Measurements from ENCODE around the gene SH2D3C. TPM values are rescaled to one million over a fixed set of nuclear protein-coding genes. Genes with fewer than 3 reads are reported as not detected.
A peak's percentile ranks its signal among the peaks of the same experiment; 100 is the strongest.

The SH2D3C gene
- total RNA-seq, 4 donors from 2014 or later, result 2.6 to 10.1 (median 3.9) TPM

GRCh38 chr9:127720031-127720864, 58.2 kb downstream of the SH2D3C start:
- Histone ChIP-seq H3K9me3 (no peaks in the 10 kb centered on the region), H3K27me3 (no peaks in the 10 kb centered on the region), H3K4me3 (no peak overlapping the region), H3K27ac (no peak overlapping the region), H3K36me3 (no peaks in the 10 kb centered on the region), H3K4me1 (peaks cover 0 to 28% (median 19%) of the 10 kb centered on the region in 4 donors)
- intact Hi-C loops (cut with DNase I; ENCODE audit: low total_unique reads), result no loop called here
- no peak for TF ChIP-seq EP300 (IDR thresholded peaks at IDR 0.05; ENCODE audit: low read depth)
- no peak for TF ChIP-seq POLR2A (IDR thresholded peaks at IDR 0.05)
- no peak for TF ChIP-seq CTCF (IDR thresholded peaks at IDR 0.05)
- TF ChIP-seq POLR2AphosphoS5 (IDR thresholded peaks at IDR 0.05), result no peak
- in situ Hi-C loops (cut with MboI; ENCODE audit: low pct_ligation_motif_present in 1 of 4, low pct_unique_long_range_greater_than_20kb in 1 of 4, low sequenced_read_pairs in 3 of 4), result no loop called here
- no peak for DNase-seq
- WGBS, 2 donors (ENCODE audit: low coverage in 1 of 2), result 79% methylated on average over 12 of the region's 12 CpGs; no CpG with 5 or more reads in 1 of the 2 donors

- 75 to 80% methylated on average over 2 to 5 of the region's 5 CpGs for WGBS, 2 donors (ENCODE audit: low coverage in 1 of 2)
- no peak overlapping the region for H3K4me3 ChIP-seq
- TF ChIP-seq POLR2A (IDR thresholded peaks at IDR 0.05) (no peak), POLR2AphosphoS5 (IDR thresholded peaks at IDR 0.05) (no peak), CTCF (IDR thresholded peaks at IDR 0.05) (no peak), EP300 (IDR thresholded peaks at IDR 0.05; ENCODE audit: low read depth) (no peak)
- H3K27me3 ChIP-seq, result no peaks in the 10 kb centered on the region
- no peak overlapping the region for H3K27ac ChIP-seq
- intact Hi-C loops (cut with DNase I; ENCODE audit: low total_unique reads) (no loop called here), in situ Hi-C loops (cut with MboI; ENCODE audit: low pct_ligation_motif_present in 1 of 4, low pct_unique_long_range_greater_than_20kb in 1 of 4, low sequenced_read_pairs in 3 of 4) (no loop called here)
- H3K36me3 ChIP-seq, result no peaks in the 10 kb centered on the region
- H3K4me1 ChIP-seq, result peaks cover 7 to 19% (median 15%) of the 10 kb centered on the region in 4 donors
- no peak for DNase-seq
- no peaks in the 10 kb centered on the region for H3K9me3 ChIP-seq
Measured at GRCh38 chr9:127717766-127718165, 60.7 kb downstream of the SH2D3C start.

- in situ Hi-C loops (cut with MboI; ENCODE audit: low pct_ligation_motif_present in 1 of 4, low pct_unique_long_range_greater_than_20kb in 1 of 4, low sequenced_read_pairs in 3 of 4), result no loop called here
- no peaks in the 10 kb centered on the region for H3K27me3 ChIP-seq
Measured at GRCh38 chr9:127716412-127716811, 62.1 kb downstream of the SH2D3C start.

More at GRCh38 chr9:127716412-127716811, 62.1 kb downstream of the SH2D3C start:
- peak overlapping the region in 1 of 4 donors; percentile 77 for H3K4me3 ChIP-seq
- H3K36me3 ChIP-seq, result no peaks in the 10 kb centered on the region
- H3K9me3 ChIP-seq, result no peaks in the 10 kb centered on the region
- 75% methylated on average over 9 of the region's 9 CpGs; no CpG with 5 or more reads in 1 of the 2 donors for WGBS, 2 donors (ENCODE audit: low coverage in 1 of 2)
- peak overlapping the region; percentile 82 to 94 (median 88) for H3K27ac ChIP-seq
- intact Hi-C loops (cut with DNase I; ENCODE audit: low total_unique reads), result no loop called here
- DNase-seq, result no peak
- H3K4me1 ChIP-seq, result peaks cover 7 to 19% (median 14%) of the 10 kb centered on the region in 4 donors
- no peak for TF ChIP-seq POLR2AphosphoS5 (IDR thresholded peaks at IDR 0.05)
- TF ChIP-seq POLR2A (IDR thresholded peaks at IDR 0.05), result no peak
- no peak for TF ChIP-seq EP300 (IDR thresholded peaks at IDR 0.05; ENCODE audit: low read depth)
- no peak for TF ChIP-seq CTCF (IDR thresholded peaks at IDR 0.05)

Data from transverse colon (tissue), 4 donors.